Mesenchymal stem cell (in vitro differentiated cells and primary cell): ENCODE results near the gene SAMD4A.

Experiments
- DNase-seq: peaks from one replicate; pipeline ENCODE4 v3.0.0-alpha.2; 2013
- H2AFZ ChIP-seq: one replicate; pipeline ENCODE4 v1.6.1; 2013; ENCODE audit warnings: low read depth, mild to moderate bottlenecking, control low read depth, inconsistent platforms, low read length, moderate library complexity
- H2AK5ac ChIP-seq: 2 replicates; pipeline ENCODE4 v1.6.1; 2013; ENCODE audit warnings: low read length, moderate library complexity, mild to moderate bottlenecking, inconsistent platforms; ENCODE audit not compliant: severe bottlenecking
- H2BK120ac ChIP-seq: one replicate; pipeline ENCODE4 v1.6.1; 2013; ENCODE audit warnings: low read depth, mild to moderate bottlenecking, inconsistent platforms, low read length, moderate library complexity
- H2BK12ac ChIP-seq, 2 experiments: one replicate each; pipeline ENCODE4 v1.6.1; 2013; ENCODE audit warnings: inconsistent platforms in 2 of 2, low read length in 2 of 2, mild to moderate bottlenecking in 2 of 2, moderate library complexity in 2 of 2, control low read depth in 1 of 2
- H2BK15ac ChIP-seq: one replicate; pipeline ENCODE4 v1.6.1; 2013; ENCODE audit warnings: mild to moderate bottlenecking, low read depth, inconsistent platforms; ENCODE audit not compliant: poor library complexity, severe bottlenecking
- H2BK5ac ChIP-seq: 2 replicates; pipeline ENCODE4 v1.6.1; 2013; ENCODE audit warnings: low read depth, mild to moderate bottlenecking, low read length, control low read depth, inconsistent platforms; ENCODE audit not compliant: poor library complexity, severe bottlenecking
- H3K14ac ChIP-seq, 2 experiments: one replicate each; pipeline ENCODE4 v1.6.1; 2013; ENCODE audit warnings: inconsistent platforms in 2 of 2, low read length in 2 of 2, control low read depth in 1 of 2, mild to moderate bottlenecking in 1 of 2, moderate library complexity in 1 of 2
- H3K18ac ChIP-seq, 2 experiments: one replicate each; pipeline ENCODE4 v1.6.1; 2013; ENCODE audit warnings: inconsistent platforms in 2 of 2, low read length in 2 of 2, control low read depth in 1 of 2, low read depth in 1 of 2, mild to moderate bottlenecking in 1 of 2
- H3K23ac ChIP-seq, 2 experiments: one replicate each; pipeline ENCODE4 v1.6.1; 2013; ENCODE audit warnings: inconsistent platforms in 2 of 2, low read length in 2 of 2, mild to moderate bottlenecking in 2 of 2, moderate library complexity in 2 of 2, control low read depth in 1 of 2
- H3K27ac ChIP-seq: 2 replicates; pipeline ENCODE4 v1.5.1; 2013; ENCODE audit warnings: mild to moderate bottlenecking, moderate library complexity, low read length, control low read depth, inconsistent platforms; ENCODE audit not compliant: poor library complexity, severe bottlenecking
- H3K27me3 ChIP-seq, 2 experiments: 2 replicates each; pipeline versions ENCODE4 v1.6.1 to v1.7.0; 2013; ENCODE audit warnings: low read length in 2 of 2, mild to moderate bottlenecking in 2 of 2, moderate library complexity in 2 of 2, control low read depth in 1 of 2, inconsistent platforms in 1 of 2; ENCODE audit not compliant: control insufficient read depth in 1 of 2, insufficient read depth in 1 of 2
- H3K36me3 ChIP-seq, 2 experiments: 2 replicates each; pipeline versions ENCODE4 v1.6.1 to v1.7.0; 2013; ENCODE audit warnings: low read length in 2 of 2, control low read depth in 1 of 2, inconsistent platforms in 1 of 2, low read depth in 1 of 2, mild to moderate bottlenecking in 1 of 2; ENCODE audit not compliant: insufficient read depth in 2 of 2, control insufficient read depth in 1 of 2
- H3K4ac ChIP-seq, 2 experiments: one replicate each; pipeline ENCODE4 v1.6.1; 2013; ENCODE audit warnings: inconsistent platforms in 2 of 2, low read length in 2 of 2, mild to moderate bottlenecking in 2 of 2, moderate library complexity in 2 of 2, control low read depth in 1 of 2, low read depth in 1 of 2
- H3K4me1 ChIP-seq: 2 replicates; pipeline ENCODE4 v1.6.1; 2013; ENCODE audit warnings: low read depth, low read length, control low read depth; ENCODE audit not compliant: control insufficient read depth, insufficient read depth
- H3K4me2 ChIP-seq: 2 replicates; pipeline ENCODE4 v1.6.1; 2013; ENCODE audit warnings: low read length, mild to moderate bottlenecking, inconsistent platforms; ENCODE audit not compliant: poor library complexity, severe bottlenecking
- H3K4me3 ChIP-seq, 2 experiments: 2 replicates each; pipeline versions ENCODE4 v1.5.1 to v1.7.0; 2013; ENCODE audit warnings: low read length in 2 of 2, mild to moderate bottlenecking in 2 of 2, control low read depth in 1 of 2, low read depth in 1 of 2; ENCODE audit not compliant: insufficient read depth in 1 of 2
- H3K79me1 ChIP-seq: replicated peaks from 2 replicates; pipeline ENCODE4 v1.6.1; 2013; ENCODE audit warnings: mild to moderate bottlenecking, control low read depth, low read length, inconsistent platforms; ENCODE audit not compliant: poor library complexity, severe bottlenecking
- H3K9ac ChIP-seq: 2 replicates; pipeline ENCODE4 v1.7.0; 2013; ENCODE audit warnings: mild to moderate bottlenecking, low read length, moderate library complexity
- H3K9me3 ChIP-seq: 2 replicates; pipeline ENCODE4 v1.7.0; 2013; ENCODE audit warnings: mild to moderate bottlenecking, low read length; ENCODE audit not compliant: control insufficient read depth
- H4K8ac ChIP-seq: one replicate; pipeline ENCODE4 v1.6.1; 2013; ENCODE audit warnings: inconsistent platforms, mild to moderate bottlenecking, low read length, moderate library complexity
- H4K91ac ChIP-seq: one replicate; pipeline ENCODE4 v1.6.1; 2013; ENCODE audit warnings: mild to moderate bottlenecking, low read length, inconsistent platforms
- WGBS: methylation state at CpG from one replicate; pipeline ENCODE4 v1.1.7; 2013; ENCODE audit warnings: mixed read lengths; 5-methylcytosine and 5-hydroxymethylcytosine counted together

Gene SAMD4A

GRCh38 chr14:54727929-54728328, 161.0 kb downstream of the SAMD4A start:
- H3K4me3 ChIP-seq, result peak overlapping the region in 1 of 2 experiments; percentile 69
- peak overlapping the region; percentile 86 for H2BK15ac ChIP-seq
- no peak overlapping the region for H3K14ac ChIP-seq
- no peak overlapping the region for H3K18ac ChIP-seq
- H3K4ac ChIP-seq, result no peak overlapping the region
- no peaks in the 10 kb centered on the region for H3K4me1 ChIP-seq
- H3K79me1 ChIP-seq, result peaks cover 27% of the 10 kb centered on the region
- no peak overlapping the region for H2BK12ac ChIP-seq
- no peak overlapping the region for H4K8ac ChIP-seq
- no peak overlapping the region for H3K27ac ChIP-seq
- H3K4me2 ChIP-seq, result no peak overlapping the region
- DNase-seq, result no peak
- H2AK5ac ChIP-seq, result no peak overlapping the region
- 81% methylated on average over 4 of the region's 7 CpGs for WGBS
- no peak overlapping the region for H3K23ac ChIP-seq
- H3K9ac ChIP-seq, result peak overlapping the region; percentile 80
- H3K9me3 ChIP-seq, result no peaks in the 10 kb centered on the region
- no peak overlapping the region for H2AFZ ChIP-seq
- H2BK120ac ChIP-seq, result no peak overlapping the region
- no peak overlapping the region for H2BK5ac ChIP-seq
- H4K91ac ChIP-seq, result no peak overlapping the region
- H3K27me3 ChIP-seq, result no peaks in the 10 kb centered on the region
- H3K36me3 ChIP-seq, result no peaks in the 10 kb centered on the region

GRCh38 chr14:54728700-54729527, 162.0 kb downstream of the SAMD4A start:
- Histone ChIP-seq H3K14ac (no peak overlapping the region), H3K9ac (peak overlapping the region; percentile 85), H2AK5ac (no peak overlapping the region), H2BK120ac (no peak overlapping the region), H4K8ac (peak overlapping the region; percentile 39), H3K4me2 (no peak overlapping the region), H3K4ac (no peak overlapping the region), H3K23ac (no peak overlapping the region), H3K79me1 (peaks cover 25% of the 10 kb centered on the region), H3K27ac (no peak overlapping the region), H2BK12ac (peak overlapping the region in 1 of 2 experiments; percentile 29), H3K27me3 (no peaks in the 10 kb centered on the region), H3K18ac (no peak overlapping the region), H3K9me3 (no peaks in the 10 kb centered on the region), H3K4me1 (no peaks in the 10 kb centered on the region), H3K4me3 (peak overlapping the region in 1 of 2 experiments; percentile 69), H2AFZ (no peak overlapping the region), H3K36me3 (no peaks in the 10 kb centered on the region), H2BK15ac (no peak overlapping the region), H4K91ac (no peak overlapping the region), H2BK5ac (no peak overlapping the region)
- DNase-seq, result peak; percentile 48
- 94% methylated on average over 9 of the region's 9 CpGs for WGBS

GRCh38 chr14:54730156-54730961, 163.4 kb downstream of the SAMD4A start:
- Histone ChIP-seq H3K4ac (no peak overlapping the region), H3K9me3 (no peaks in the 10 kb centered on the region), H4K91ac (no peak overlapping the region), H3K36me3 (no peaks in the 10 kb centered on the region), H3K14ac (no peak overlapping the region), H3K27ac (no peak overlapping the region), H3K9ac (peak overlapping the region; percentile 85), H3K79me1 (peaks cover 23% of the 10 kb centered on the region), H3K4me3 (peak overlapping the region in 1 of 2 experiments; percentile 73), H3K4me1 (no peaks in the 10 kb centered on the region), H2AFZ (no peak overlapping the region), H3K4me2 (no peak overlapping the region), H2BK120ac (no peak overlapping the region), H3K27me3 (no peaks in the 10 kb centered on the region), H3K23ac (no peak overlapping the region), H2BK15ac (no peak overlapping the region), H3K18ac (no peak overlapping the region), H2BK12ac (no peak overlapping the region), H2AK5ac (no peak overlapping the region), H2BK5ac (no peak overlapping the region), H4K8ac (no peak overlapping the region)
- WGBS, result 47% methylated on average over 2 of the region's 6 CpGs
- peak; percentile 87 for DNase-seq

GRCh38 chr14:54734966-54735365, 168.0 kb downstream of the SAMD4A start:
- Histone ChIP-seq H2BK5ac (no peak overlapping the region), H3K14ac (no peak overlapping the region), H3K9me3 (no peaks in the 10 kb centered on the region), H3K27me3 (no peaks in the 10 kb centered on the region), H2BK15ac (no peak overlapping the region), H3K18ac (no peak overlapping the region), H4K91ac (no peak overlapping the region), H2BK120ac (no peak overlapping the region), H3K4me3 (no peak overlapping the region), H3K27ac (no peak overlapping the region), H3K36me3 (peaks cover 0 to 11% of the 10 kb centered on the region in 2 experiments), H3K79me1 (peaks cover 28% of the 10 kb centered on the region), H2BK12ac (no peak overlapping the region), H3K4ac (no peak overlapping the region), H2AK5ac (no peak overlapping the region), H3K9ac (no peak overlapping the region), H3K4me1 (no peaks in the 10 kb centered on the region), H4K8ac (no peak overlapping the region), H3K23ac (no peak overlapping the region), H3K4me2 (no peak overlapping the region), H2AFZ (no peak overlapping the region)
- DNase-seq, result no peak
- whole genome bisulfite sequencing, result 91% methylated on average over 6 of the region's 6 CpGs
